WI38 (cell line): ENCODE measurements around the gene RHEX.

ENCODE experiments used
- H3K4me3 ChIP-seq: 2 replicates; pipeline ENCODE4 v1.5.1; 2011; ENCODE audit warnings: low read depth, mild to moderate bottlenecking, control low read depth, low read length
- CTCF ChIP-seq: IDR thresholded peaks from 2 replicates; pipeline ENCODE4 v1.5.1; 2012; ENCODE audit warnings: low read depth, mild to moderate bottlenecking, control low read depth, low read length

RHEX gene

GRCh38 chr1:206131037-206131436 is 78.1 kb downstream of the RHEX start:
- TF ChIP-seq CTCF = no peak

GRCh38 chr1:206133751-206134415 is 80.9 kb downstream of the RHEX start:
- no peak overlapping the region for H3K4me3 ChIP-seq
- no peak for TF ChIP-seq CTCF

More at GRCh38 chr1:206131037-206131436, 78.1 kb downstream of the RHEX start:
- H3K4me3 ChIP-seq = no peak overlapping the region

GRCh38 chr1:206135248-206135647 is 82.3 kb downstream of the RHEX start:
- TF ChIP-seq CTCF = no peak
- no peak overlapping the region for H3K4me3 ChIP-seq

GRCh38 chr1:206136241-206136640 is 83.3 kb downstream of the RHEX start:
- no peak overlapping the region for H3K4me3 ChIP-seq
- TF ChIP-seq CTCF = no peak

- no peak for TF ChIP-seq CTCF
These were observed 89.0 kb downstream of the RHEX start for GRCh38 chr1:206142011-206142410.

GRCh38 chr1:206142770-206143169 is 89.8 kb downstream of the RHEX start:
- H3K4me3 ChIP-seq = no peak overlapping the region
- no peak for TF ChIP-seq CTCF

More at GRCh38 chr1:206142011-206142410, 89.0 kb downstream of the RHEX start:
- H3K4me3 ChIP-seq = no peak overlapping the region

- no peak for TF ChIP-seq CTCF
These were observed 90.7 kb downstream of the RHEX start for GRCh38 chr1:206143537-206144172.

More at GRCh38 chr1:206143537-206144172, 90.7 kb downstream of the RHEX start:
- H3K4me3 ChIP-seq = no peak overlapping the region
